ENCODE results near the gene EIF3I. TPM values are rescaled to one million over a fixed set of nuclear protein-coding genes. Genes with fewer than 3 reads are reported as not detected.
A peak's percentile ranks its signal among the peaks of the same experiment; 100 is the strongest.

EIF3I gene
- total and polyA plus RNA-seq, 10 of the 15 experiments (the other 5 are each of a cell fraction or from before 2014, with no cell fraction given): 208 to 606 (median 352) TPM

- TF ChIP-seq TBL1XR1 (IDR thresholded peaks at IDR 0.05; ENCODE audit: low read depth, low read length) (no peak), NFYA (IDR thresholded peaks at IDR 0.05; ENCODE audit: borderline replicate concordance, low read depth, low read length) (no peak), POLR2A (IDR thresholded peaks at IDR 0.05; ENCODE audit: low read depth, low read length) (no peak), HDGF (IDR thresholded peaks at IDR 0.05) (no peak), GATAD2B (conservative IDR thresholded peaks at IDR 0.05; ENCODE audit: low read depth) (no peak), EGR1 (IDR thresholded peaks at IDR 0.05; ENCODE audit: borderline replicate concordance in 1 of 2, low read depth in 2 of 2, low read length in 2 of 2) (no peak)
Observed at GRCh38 chr1:32181065-32181464, 41.1 kb upstream of the EIF3I start (continued).

GRCh38 chr1:32181563-32181962, 40.6 kb upstream of the EIF3I start:
- POLR2A ChIA-PET: interaction anchor here (0.5 to 3.5 kb wide), 6 partner anchors 16 to 213 kb away, joined by 3 to 16 read pairs (median 6); partner anchors contain the start of genes BSDC1, CCDC28B, KHDRBS1 and TMEM39B
- intact Hi-C loops (cut with micrococcal nuclease; ENCODE audit: unreplicated experiment): loop anchor here (2.0 kb wide), 1 partner anchor 19 kb away; the partner anchor contains the start of gene CCDC28B

More at GRCh38 chr1:32181563-32181962, 40.6 kb upstream of the EIF3I start:
- Histone ChIP-seq H3K4me2 (ENCODE audit: control insufficient read depth, insufficient read depth) (peak overlapping the region; percentile 100), H3K4me1 (ENCODE audit: control insufficient read depth, insufficient read depth, low read length) (peaks cover 20% of the 10 kb centered on the region), H3K36me3 (ENCODE audit: control insufficient read depth in 2 of 2, insufficient read depth in 2 of 2, low read length in 1 of 2) (peaks cover 4 to 24% of the 10 kb centered on the region in 2 experiments), H3K27ac (ENCODE audit: control insufficient read depth, insufficient read depth) (peak overlapping the region; percentile 85), H3K9ac (ENCODE audit: control insufficient read depth, insufficient read depth, low read length) (peak overlapping the region; percentile 90), H3K9me3 (replicated peaks; ENCODE audit: control insufficient read depth, insufficient read depth, low read length) (no peaks in the 10 kb centered on the region), H3K27me3 (replicated peaks in 1 of 2; ENCODE audit: control insufficient read depth in 2 of 2, insufficient read depth in 2 of 2, low read length in 1 of 2) (no peaks in the 10 kb centered on the region), H3K79me2 (ENCODE audit: control insufficient read depth, insufficient read depth, low read length) (peaks cover 55% of the 10 kb centered on the region), H4K20me1 (ENCODE audit: control insufficient read depth, insufficient read depth) (no peaks in the 10 kb centered on the region; the same call in 1 of the 2 replicates), H3K4me3 (peak overlapping the region; percentile 89), H2AFZ (ENCODE audit: control insufficient read depth, low read depth, low read length) (no peak overlapping the region)
- 0 out of 2 replicates have a peak, but pooled peaks have one; percentile 93 for TF ChIP-seq WRNIP1 (IDR thresholded peaks at IDR 0.05; ENCODE audit: borderline replicate concordance, low read depth, low read length)
- TF ChIP-seq YY1 (IDR thresholded peaks at IDR 0.05; ENCODE audit: low read depth, low read length): no peak
- FAIRE-seq: no peak
- in situ Hi-C loops (cut with MboI): no loop called here
- RAD21 ChIA-PET (ENCODE audit: unreplicated experiment): interaction anchor here (0.8 to 3.9 kb wide), 4 partner anchors 16 to 109 kb away, joined by 3 to 22 read pairs (median 12); partner anchors contain the start of genes CCDC28B and TMEM39B
- no peak for ATAC-seq
- WGBS (ENCODE audit: insufficient coverage, insufficient replicate concordance, low lambda C conversion rate, missing lambda C conversion rate): 62% methylated on average over 5 of the region's 5 CpGs
- CTCF ChIA-PET: interaction anchor here (1.3 to 4.2 kb wide), 2 partner anchors 35 to 69 kb away, joined by 3 to 16 read pairs; no protein-coding TSS in a partner anchor
- DNase-seq (ENCODE audit: low read depth, low spot score): no peak
- SMC1A ChIA-PET (ENCODE audit: uncharacterized antibody, unreplicated experiment): interaction anchor here (0.8 to 4.0 kb wide), 4 partner anchors 19 to 219 kb away, joined by 3 to 26 read pairs (median 5); partner anchors contain the start of genes CCDC28B and KPNA6
- no TSS peak for BruUV-seq (replicated peaks)

Measured in GM12878 (cell line).